ENCODE data around the gene PGM1.
"Not testable (repeated sequence)": the region's sequence is repeated elsewhere in the genome, so short reads cannot be mapped to it uniquely, and the experiment has no call there.

The PGM1 gene

DNA sequence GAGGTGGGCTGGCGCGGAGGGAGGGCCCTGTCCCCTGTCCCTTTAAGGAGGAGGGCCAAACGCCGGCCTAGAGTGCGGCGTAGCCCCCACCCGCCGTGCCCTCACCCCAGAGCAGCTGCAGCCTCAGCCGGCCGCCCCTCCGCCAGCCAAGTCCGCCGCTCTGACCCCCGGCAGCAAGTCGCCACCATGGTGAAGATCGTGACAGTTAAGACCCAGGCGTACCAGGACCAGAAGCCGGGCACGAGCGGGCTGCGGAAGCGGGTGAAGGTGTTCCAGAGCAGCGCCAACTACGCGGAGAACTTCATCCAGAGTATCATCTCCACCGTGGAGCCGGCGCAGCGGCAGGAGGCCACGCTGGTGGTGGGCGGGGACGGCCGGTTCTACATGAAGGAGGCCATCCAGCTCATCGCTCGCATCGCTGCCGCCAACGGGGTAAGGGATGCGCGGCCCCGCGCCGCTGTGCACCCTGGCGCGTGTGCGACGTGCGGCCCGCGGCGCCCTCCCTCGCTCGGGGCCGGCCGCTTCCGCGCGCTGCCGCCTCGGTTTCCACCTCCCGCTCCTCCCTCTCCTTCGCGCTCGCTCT lies at the start of gene PGM1:
PGM1 (plus strand) TSS at position 109 of the 583 bp plus-strand sequence; CDS start at position 187, 78 bp downstream.
- peak within 1 kb of the TSS; percentile 83 for H3K4me3 ChIP-seq (ENCODE audit: low read length)
- H3K9ac ChIP-seq (ENCODE audit: low read length), result peak within 1 kb of the TSS; percentile 86
- no peaks in the 10 kb centered on the region for H3K36me3 ChIP-seq (ENCODE audit: control insufficient read depth, insufficient read depth, low read length)
- no peaks in the 10 kb centered on the region for H3K9me3 ChIP-seq (ENCODE audit: control insufficient read depth, low read length)
- no peaks in the 10 kb centered on the region for H3K27me3 ChIP-seq (ENCODE audit: control insufficient read depth, insufficient read depth, low read length)
- H3K4me1 ChIP-seq (ENCODE audit: control insufficient read depth, insufficient read depth, low read length), result peaks cover 8% of the 10 kb centered on the region

DNA sequence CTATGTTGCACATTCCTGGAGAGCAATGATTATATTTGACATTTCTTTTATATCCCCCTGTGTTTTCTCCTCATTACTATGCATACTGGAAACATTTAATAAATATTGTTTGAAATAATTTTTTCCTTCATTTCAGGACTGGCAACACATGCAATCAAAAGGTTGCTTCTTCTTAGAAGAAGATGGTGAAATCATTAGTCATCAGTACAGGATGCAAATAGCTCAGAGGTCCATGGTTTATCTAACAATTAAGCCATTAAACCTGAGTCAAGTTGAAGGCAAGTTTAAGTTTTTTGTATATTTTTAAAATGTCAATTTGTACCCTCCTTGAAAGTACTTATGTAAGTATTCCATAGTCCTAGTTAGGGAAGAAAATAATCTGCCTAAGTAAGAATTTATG lies 47.4 kb upstream of the PGM1 start:
- no peaks in the 10 kb centered on the region for H3K4me1 ChIP-seq (ENCODE audit: control insufficient read depth, insufficient read depth, low read length)
- H3K27me3 ChIP-seq (ENCODE audit: control insufficient read depth, insufficient read depth, low read length), result no peaks in the 10 kb centered on the region
- H3K9ac ChIP-seq (ENCODE audit: low read length), result no peak overlapping the region
- H3K4me3 ChIP-seq (ENCODE audit: low read length), result no peak overlapping the region
- H3K36me3 ChIP-seq (ENCODE audit: control insufficient read depth, insufficient read depth, low read length), result no peaks in the 10 kb centered on the region
- no peaks in the 10 kb centered on the region for H3K9me3 ChIP-seq (ENCODE audit: control insufficient read depth, low read length)

DNA sequence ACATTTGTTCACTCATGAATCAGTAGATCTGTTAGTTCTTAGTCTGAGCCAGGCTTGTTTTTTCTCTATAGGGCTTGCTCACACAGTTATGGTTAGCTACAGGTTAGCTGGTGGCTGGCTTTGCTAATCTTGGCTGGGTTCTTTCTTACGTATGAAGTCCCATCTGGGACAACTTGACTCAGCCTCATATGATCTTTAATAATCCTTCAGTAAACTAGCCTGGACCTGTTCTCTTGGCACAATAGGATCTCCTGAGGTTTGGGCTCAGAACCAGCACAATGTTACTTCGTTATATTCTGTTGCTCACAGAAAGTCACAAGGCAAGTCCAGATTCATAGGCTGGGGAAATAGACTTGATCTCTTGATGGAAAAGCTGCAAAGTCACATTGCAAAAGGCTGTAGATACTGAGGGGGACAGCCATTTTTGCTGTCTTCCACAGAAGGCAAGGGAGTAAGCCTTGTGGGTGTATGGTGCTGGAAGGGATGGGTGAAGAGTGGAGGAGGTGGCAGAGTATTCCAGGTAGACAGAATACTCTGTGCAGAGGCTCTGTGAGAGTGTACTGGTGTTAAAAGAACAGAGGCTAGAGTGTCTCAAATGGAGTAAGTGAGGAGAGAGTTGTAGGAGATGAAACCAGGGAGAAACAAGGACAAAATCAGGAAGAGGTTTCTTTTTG lies 45.5 kb upstream of the PGM1 start:
- Histone ChIP-seq H3K4me3 (ENCODE audit: low read length) (no peak overlapping the region), H3K36me3 (ENCODE audit: control insufficient read depth, insufficient read depth, low read length) (no peaks in the 10 kb centered on the region), H3K9ac (ENCODE audit: low read length) (no peak overlapping the region), H3K27me3 (ENCODE audit: control insufficient read depth, insufficient read depth, low read length) (no peaks in the 10 kb centered on the region), H3K9me3 (ENCODE audit: control insufficient read depth, low read length) (no peaks in the 10 kb centered on the region), H3K4me1 (ENCODE audit: control insufficient read depth, insufficient read depth, low read length) (no peaks in the 10 kb centered on the region)

DNA sequence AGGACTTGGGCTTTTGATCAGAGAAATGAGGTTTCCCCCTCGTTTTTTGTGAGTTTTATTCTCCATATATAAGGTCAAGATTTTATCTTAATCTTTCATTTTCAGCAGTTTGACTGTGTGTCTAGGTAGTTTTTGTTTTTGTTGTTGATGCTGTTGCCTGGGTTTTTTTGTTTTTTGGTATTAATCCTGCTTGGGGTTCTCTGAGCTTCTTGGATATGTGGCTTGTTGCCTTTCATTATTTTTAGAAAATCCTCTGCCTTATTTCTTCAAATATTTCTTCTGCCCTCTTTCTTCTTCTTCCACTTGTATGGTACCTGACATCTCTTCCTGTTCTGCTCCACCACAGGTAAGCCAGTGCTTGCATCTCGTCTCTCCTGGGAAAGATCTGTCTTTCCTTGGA lies 44.9 kb upstream of the PGM1 start:
- Histone ChIP-seq H3K9me3 (ENCODE audit: control insufficient read depth, low read length) (no peaks in the 10 kb centered on the region), H3K4me3 (ENCODE audit: low read length) (no peak overlapping the region), H3K27me3 (ENCODE audit: control insufficient read depth, insufficient read depth, low read length) (no peaks in the 10 kb centered on the region), H3K9ac (ENCODE audit: low read length) (no peak overlapping the region), H3K4me1 (ENCODE audit: control insufficient read depth, insufficient read depth, low read length) (no peaks in the 10 kb centered on the region), H3K36me3 (ENCODE audit: control insufficient read depth, insufficient read depth, low read length) (no peaks in the 10 kb centered on the region)

DNA sequence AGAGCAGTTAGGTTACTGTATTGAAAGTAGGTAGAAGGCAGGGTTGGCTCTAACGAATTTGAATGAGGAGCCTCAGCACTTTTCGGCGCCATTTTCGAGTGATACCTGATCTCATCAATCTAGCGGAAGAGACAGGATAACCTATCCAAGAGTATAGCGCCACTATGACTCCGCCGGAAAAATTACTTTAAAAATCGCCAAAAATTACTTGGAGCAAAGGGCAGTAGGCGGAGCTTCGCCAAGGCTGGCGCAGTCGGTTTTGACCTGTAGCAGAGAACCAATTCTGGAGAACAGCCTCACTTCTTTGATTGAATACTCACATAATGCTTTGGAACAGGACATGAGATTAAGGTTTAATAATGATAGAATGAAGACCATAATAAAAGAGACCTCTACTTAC lies 44.3 kb upstream of the PGM1 start:
- H3K27me3 ChIP-seq (ENCODE audit: control insufficient read depth, insufficient read depth, low read length), result no peaks in the 10 kb centered on the region
- H3K9me3 ChIP-seq (ENCODE audit: control insufficient read depth, low read length), result no peaks in the 10 kb centered on the region
- no peaks in the 10 kb centered on the region for H3K36me3 ChIP-seq (ENCODE audit: control insufficient read depth, insufficient read depth, low read length)
- no peak overlapping the region for H3K9ac ChIP-seq (ENCODE audit: low read length)
- H3K4me3 ChIP-seq (ENCODE audit: low read length), result no peak overlapping the region
- H3K4me1 ChIP-seq (ENCODE audit: control insufficient read depth, insufficient read depth, low read length), result no peaks in the 10 kb centered on the region

DNA sequence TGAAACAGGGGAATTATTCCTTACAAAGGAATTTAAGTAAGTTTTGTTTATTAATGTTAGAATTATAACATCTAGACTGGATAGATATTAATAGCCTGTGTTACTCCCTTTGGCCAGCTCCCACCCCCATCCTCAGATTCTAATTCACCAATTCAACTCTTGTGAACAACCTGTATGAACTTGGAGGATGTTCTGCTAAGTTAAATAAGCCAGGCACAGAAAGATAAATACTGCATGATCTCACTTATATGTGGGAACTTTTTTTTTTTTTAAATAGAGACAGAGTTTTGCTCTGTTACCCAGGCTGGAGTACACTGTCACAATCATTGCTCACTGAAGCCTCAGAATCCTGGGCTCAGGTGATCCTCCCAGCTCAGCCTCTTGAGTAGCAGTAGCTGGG lies 37.7 kb upstream of the PGM1 start:
- no peaks in the 10 kb centered on the region for H3K9me3 ChIP-seq (ENCODE audit: control insufficient read depth, low read length)
- no peak overlapping the region for H3K9ac ChIP-seq (ENCODE audit: low read length)
- H3K4me1 ChIP-seq (ENCODE audit: control insufficient read depth, insufficient read depth, low read length), result no peaks in the 10 kb centered on the region
- H3K36me3 ChIP-seq (ENCODE audit: control insufficient read depth, insufficient read depth, low read length), result no peaks in the 10 kb centered on the region
- no peaks in the 10 kb centered on the region for H3K27me3 ChIP-seq (ENCODE audit: control insufficient read depth, insufficient read depth, low read length)
- no peak overlapping the region for H3K4me3 ChIP-seq (ENCODE audit: low read length)

DNA sequence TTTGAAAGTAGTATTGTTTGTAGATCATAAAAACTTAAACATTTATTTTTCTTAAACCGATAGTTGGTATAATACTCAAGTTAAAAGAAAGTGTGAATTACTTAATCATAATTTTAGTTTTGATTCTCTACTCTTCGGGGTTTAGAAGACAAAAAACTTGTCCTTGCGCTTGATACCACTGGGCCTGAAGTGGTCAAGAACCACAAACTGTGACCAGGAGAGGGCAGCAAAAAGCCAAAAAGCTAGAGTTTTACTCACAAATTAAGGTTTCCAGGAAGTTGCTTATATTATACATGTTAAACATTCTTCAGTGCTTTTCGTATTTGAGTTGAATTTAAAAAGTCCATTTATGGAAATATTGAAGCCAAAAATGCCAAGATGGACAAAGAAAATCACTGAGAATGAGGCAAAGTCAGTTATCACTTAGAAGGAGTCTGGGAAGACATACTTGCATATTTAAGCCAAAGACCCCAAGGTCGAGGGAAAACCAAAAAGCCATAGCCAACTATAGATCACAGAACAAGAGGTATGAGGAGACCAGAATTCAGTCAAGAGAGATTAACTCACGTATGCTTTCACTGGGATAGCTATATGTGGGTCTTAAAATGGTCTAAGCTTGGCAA lies 35.7 kb upstream of the PGM1 start:
- H3K27me3 ChIP-seq (ENCODE audit: control insufficient read depth, insufficient read depth, low read length), result no peaks in the 10 kb centered on the region
- H3K4me1 ChIP-seq (ENCODE audit: control insufficient read depth, insufficient read depth, low read length), result no peaks in the 10 kb centered on the region
- no peaks in the 10 kb centered on the region for H3K36me3 ChIP-seq (ENCODE audit: control insufficient read depth, insufficient read depth, low read length)
- H3K9me3 ChIP-seq (ENCODE audit: control insufficient read depth, low read length), result no peaks in the 10 kb centered on the region
- no peak overlapping the region for H3K9ac ChIP-seq (ENCODE audit: low read length)
- H3K4me3 ChIP-seq (ENCODE audit: low read length), result no peak overlapping the region

DNA sequence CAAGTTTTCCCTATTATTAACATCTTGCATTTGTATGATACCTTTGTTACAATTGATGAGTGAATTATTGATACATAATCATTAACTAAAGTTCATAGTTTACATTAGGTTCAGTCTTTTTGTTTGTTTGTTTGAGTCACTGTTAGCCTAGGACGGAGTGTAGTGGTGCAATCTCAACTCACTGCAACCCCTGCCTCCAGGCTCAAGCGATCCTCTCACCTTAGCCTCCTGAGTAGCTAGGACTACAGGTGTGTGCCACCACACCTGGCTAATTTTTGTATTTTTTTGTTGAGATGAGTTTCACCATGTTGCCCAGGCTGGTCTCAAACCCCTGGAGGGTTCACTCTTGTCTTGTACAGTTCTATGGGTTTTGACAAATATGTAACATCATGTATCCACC lies 33.9 kb upstream of the PGM1 start:
- Histone ChIP-seq H3K36me3 (ENCODE audit: control insufficient read depth, insufficient read depth, low read length) (no peaks in the 10 kb centered on the region), H3K4me1 (ENCODE audit: control insufficient read depth, insufficient read depth, low read length) (no peaks in the 10 kb centered on the region), H3K27me3 (ENCODE audit: control insufficient read depth, insufficient read depth, low read length) (no peaks in the 10 kb centered on the region), H3K9me3 (ENCODE audit: control insufficient read depth, low read length) (no peaks in the 10 kb centered on the region), H3K4me3 (ENCODE audit: low read length) (no peak overlapping the region), H3K9ac (ENCODE audit: low read length) (no peak overlapping the region)

DNA sequence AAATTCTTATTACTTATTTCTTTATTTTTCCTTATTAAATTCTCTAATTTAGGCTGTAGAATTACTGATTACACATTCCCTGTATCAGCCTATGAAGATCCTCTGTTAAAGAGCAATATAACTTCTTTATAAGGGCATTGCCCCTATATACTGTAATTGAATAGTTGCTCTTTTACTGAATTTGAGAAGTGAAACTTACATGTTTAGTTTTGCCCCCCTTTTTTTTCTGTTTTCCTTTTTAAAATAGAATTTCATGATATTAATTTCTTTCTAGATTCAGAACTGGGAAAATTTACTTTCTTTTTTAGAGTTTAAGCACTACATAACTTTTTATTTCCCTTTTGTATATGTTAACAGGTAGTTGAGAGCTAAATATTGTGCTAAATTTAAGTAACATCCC lies 29.5 kb upstream of the PGM1 start:
- Histone ChIP-seq H3K27me3 (ENCODE audit: control insufficient read depth, insufficient read depth, low read length) (no peaks in the 10 kb centered on the region), H3K9me3 (ENCODE audit: control insufficient read depth, low read length) (no peaks in the 10 kb centered on the region), H3K4me3 (ENCODE audit: low read length) (no peak overlapping the region), H3K4me1 (ENCODE audit: control insufficient read depth, insufficient read depth, low read length) (no peaks in the 10 kb centered on the region), H3K9ac (ENCODE audit: low read length) (no peak overlapping the region), H3K36me3 (ENCODE audit: control insufficient read depth, insufficient read depth, low read length) (no peaks in the 10 kb centered on the region)

DNA sequence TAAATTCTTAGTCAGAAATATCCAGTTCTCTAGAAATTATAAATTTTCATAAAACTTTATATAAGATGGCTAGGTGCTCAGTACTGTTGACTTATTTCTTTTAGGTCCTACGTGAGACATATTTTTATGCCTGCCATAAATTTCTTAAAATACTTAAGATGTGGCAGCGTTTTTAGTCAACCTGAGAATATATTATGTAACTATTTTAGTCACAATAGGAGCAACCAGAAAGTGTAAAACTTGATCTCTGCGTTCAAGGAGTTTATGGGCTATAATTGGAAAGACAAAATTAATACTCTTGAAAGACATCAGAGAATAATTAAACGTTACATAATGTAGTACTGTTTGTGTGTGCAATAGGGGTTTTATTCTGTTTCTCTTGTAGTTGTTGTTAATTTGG lies 24.1 kb upstream of the PGM1 start:
- H3K9ac ChIP-seq (ENCODE audit: low read length), result no peak overlapping the region
- no peak overlapping the region for H3K4me3 ChIP-seq (ENCODE audit: low read length)
- no peaks in the 10 kb centered on the region for H3K9me3 ChIP-seq (ENCODE audit: control insufficient read depth, low read length)

DNA sequence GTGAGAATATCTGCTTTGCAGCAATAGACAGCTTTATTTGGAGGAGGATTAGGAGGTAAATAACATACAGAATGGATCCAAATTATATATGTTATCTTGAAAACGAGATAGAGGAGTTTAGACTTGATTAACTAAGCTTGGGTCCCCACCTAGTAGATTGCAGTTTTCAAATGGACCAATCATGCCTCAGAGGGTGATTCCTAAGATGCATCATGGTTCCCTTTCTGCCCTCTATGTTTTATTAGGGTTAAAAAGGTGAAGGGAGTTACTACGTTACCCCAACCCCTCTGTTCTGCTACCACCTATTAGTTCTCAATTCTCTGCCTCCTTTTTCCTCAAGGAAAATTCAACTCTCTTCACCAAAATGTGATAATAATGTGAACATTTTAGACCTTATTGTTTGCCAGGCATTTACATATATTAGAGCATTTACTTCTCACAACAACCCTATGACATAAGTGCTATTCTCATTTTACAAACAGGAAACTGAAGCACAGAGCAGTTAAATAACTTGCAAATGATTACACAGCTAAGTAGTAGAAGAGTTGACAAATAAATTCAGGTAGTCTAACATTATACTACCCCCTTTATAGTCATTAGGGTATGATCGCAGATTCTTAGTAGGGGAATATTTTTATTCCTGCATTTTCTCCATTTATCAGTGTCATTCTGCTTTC lies 23.4 kb upstream of the PGM1 start:
- no peaks in the 10 kb centered on the region for H3K9me3 ChIP-seq (ENCODE audit: control insufficient read depth, low read length)

More for the DNA sequence above, 24.1 kb upstream of the PGM1 start:
- H3K4me1 ChIP-seq (ENCODE audit: control insufficient read depth, insufficient read depth, low read length), result no peaks in the 10 kb centered on the region
- no peaks in the 10 kb centered on the region for H3K27me3 ChIP-seq (ENCODE audit: control insufficient read depth, insufficient read depth, low read length)
- H3K36me3 ChIP-seq (ENCODE audit: control insufficient read depth, insufficient read depth, low read length), result no peaks in the 10 kb centered on the region

DNA sequence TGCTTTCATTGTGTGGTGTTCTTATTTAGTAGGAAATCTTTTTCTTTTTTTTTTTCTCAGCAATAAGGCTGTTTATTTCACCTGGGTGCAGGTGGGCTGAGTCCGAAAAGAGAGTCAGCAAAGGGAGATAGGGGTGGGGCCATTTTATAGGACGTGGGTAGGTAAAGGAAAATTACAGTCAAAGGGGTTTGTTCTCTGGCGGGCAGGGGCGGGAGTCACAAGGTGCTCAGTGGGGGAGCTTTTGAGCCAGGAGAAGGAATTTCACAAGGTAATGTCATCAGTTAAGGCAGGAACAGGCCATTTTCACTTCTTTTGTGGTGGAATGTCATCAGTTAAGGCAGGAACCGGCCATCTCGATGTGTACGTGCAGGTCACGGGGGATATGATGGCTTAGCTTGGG lies 20.5 kb upstream of the PGM1 start:
- H3K4me3 ChIP-seq (ENCODE audit: low read length); H3K9me3 ChIP-seq (ENCODE audit: control insufficient read depth, low read length); H3K9ac ChIP-seq (ENCODE audit: low read length); H3K27me3 ChIP-seq (ENCODE audit: control insufficient read depth, insufficient read depth, low read length); H3K36me3 ChIP-seq (ENCODE audit: control insufficient read depth, insufficient read depth, low read length); H3K4me1 ChIP-seq (ENCODE audit: control insufficient read depth, insufficient read depth, low read length): not testable (repeated sequence)

More for the DNA sequence above, 23.4 kb upstream of the PGM1 start:
- Histone ChIP-seq H3K4me3 (ENCODE audit: low read length) (no peak overlapping the region), H3K27me3 (ENCODE audit: control insufficient read depth, insufficient read depth, low read length) (no peaks in the 10 kb centered on the region), H3K36me3 (ENCODE audit: control insufficient read depth, insufficient read depth, low read length) (no peaks in the 10 kb centered on the region), H3K9ac (ENCODE audit: low read length) (no peak overlapping the region), H3K4me1 (ENCODE audit: control insufficient read depth, insufficient read depth, low read length) (no peaks in the 10 kb centered on the region)
